HepG2 (cell line): ENCODE measurements around the gene METTL22. TPM values are rescaled to one million over a fixed set of nuclear protein-coding genes. Genes with fewer than 3 reads are reported as not detected.

ENCODE experiments used
- ATF7 ChIP-seq, 2 experiments: fragments of 450-650 bp in 1 of 2; sonication (generic) in 1 of 2; formaldehyde crosslinking in 1 of 2; IDR thresholded peaks; 2 replicates each; pipeline versions ENCODE4 v1.4.0 to v1.6.1; 2016 to 2020; ENCODE audit warnings: antibody characterized with exemption in 1 of 2, mild to moderate bottlenecking in 1 of 2, missing genetic modification reagents in 1 of 2
- CCDC6 ChIP-seq: sonication (generic); formaldehyde crosslinking; IDR thresholded peaks from 2 replicates; pipeline ENCODE4 v1.8.1; 2022; ENCODE audit warnings: mild to moderate bottlenecking, missing genetic modification reagents, moderate library complexity
- ETV6 ChIP-seq: sonication (generic); formaldehyde crosslinking; conservative IDR thresholded peaks from 2 replicates; pipeline ENCODE4 v1.4.0; 2020; ENCODE audit warnings: missing genetic modification reagents
- JARID2 ChIP-seq: sonication (generic); formaldehyde crosslinking; IDR thresholded peaks from 2 replicates; pipeline ENCODE4 v1.8.1; 2023; ENCODE audit warnings: missing genetic modification reagents, inconsistent platforms; ENCODE audit not compliant: insufficient replicate concordance
- KMT2B ChIP-seq: IDR thresholded peaks from 2 replicates; pipeline ENCODE4 v1.6.1; 2016; ENCODE audit warnings: missing genetic modification reagents, missing compliant biosample characterization
- MAFG ChIP-seq: sonication (generic); formaldehyde crosslinking; IDR thresholded peaks from 2 replicates; pipeline ENCODE4 v1.5.1; 2020; ENCODE audit warnings: mild to moderate bottlenecking, missing genetic modification reagents
- MXD4 ChIP-seq: IDR thresholded peaks from 2 replicates; pipeline ENCODE4 v1.6.1; 2016; ENCODE audit warnings: mild to moderate bottlenecking, missing biosample characterization, missing genetic modification reagents
- NCOR1 ChIP-seq: fragments of 200-600 bp; sonication (generic); IDR thresholded peaks from 2 replicates; pipeline ENCODE4 v1.7.0; 2017; ENCODE audit warnings: antibody characterized with exemption, low read length, borderline replicate concordance
- PHF21A ChIP-seq: sonication (generic); formaldehyde crosslinking; IDR thresholded peaks from 2 replicates; pipeline ENCODE4 v1.5.0; 2020; ENCODE audit warnings: mild to moderate bottlenecking, missing genetic modification reagents
- STAG1 ChIP-seq: sonication (generic); formaldehyde crosslinking; IDR thresholded peaks from 2 replicates; pipeline ENCODE4 v1.4.0; 2020; ENCODE audit warnings: missing genetic modification reagents
- STAT5B ChIP-seq: sonication (generic); formaldehyde crosslinking; IDR thresholded peaks from 2 replicates; pipeline ENCODE4 v1.4.0; 2020; ENCODE audit warnings: missing genetic modification reagents
- ZFP1 ChIP-seq: IDR thresholded peaks from 2 replicates; pipeline ENCODE4 v1.6.1; 2016
- ZFP36L1 ChIP-seq: sonication (generic); formaldehyde crosslinking; IDR thresholded peaks from 2 replicates; pipeline ENCODE4 v1.8.0; 2022; ENCODE audit warnings: mild to moderate bottlenecking, missing genetic modification reagents, moderate library complexity
- ZNF101 ChIP-seq: sonication (generic); formaldehyde crosslinking; IDR thresholded peaks from 2 replicates; pipeline ENCODE4 v1.4.0; 2020; ENCODE audit warnings: mild to moderate bottlenecking, low read depth, missing genetic modification reagents, borderline replicate concordance
- ZNF546 ChIP-seq: sonication (generic); formaldehyde crosslinking; conservative IDR thresholded peaks from 2 replicates; pipeline ENCODE4 v1.8.1; 2023; ENCODE audit warnings: mild to moderate bottlenecking, missing genetic modification reagents
- ZNF556 ChIP-seq: sonication (generic); formaldehyde crosslinking; IDR thresholded peaks from 2 replicates; pipeline ENCODE4 v1.4.0; 2020; ENCODE audit warnings: mild to moderate bottlenecking, missing genetic modification reagents, borderline replicate concordance
- ZNF7 ChIP-seq: IDR thresholded peaks from 2 replicates; pipeline ENCODE4 v1.6.1; 2016; ENCODE audit warnings: missing biosample characterization, missing genetic modification reagents
- ZNF891 ChIP-seq: sonication (generic); formaldehyde crosslinking; IDR thresholded peaks from 2 replicates; pipeline ENCODE4 v1.5.0; 2020; ENCODE audit warnings: mild to moderate bottlenecking, missing genetic modification reagents
- polyA plus RNA-seq, 8 experiments: library from polyadenylated mRNA; depleted of rRNA in 3 of 8; stranded (reverse) in 7 of 8; unstranded in 1 of 8; fragments of >200 nt; fragmentation: Illumina TruSeq in 4 of 8; extraction: Trizol in 4 of 8; gene quantifications; 2 replicates each; pipeline versions ENCODE4 v1.2.1 to v1.2.3, GENCODE V29; 2011 to 2016; ENCODE audit warnings: low read depth in 4 of 8, missing spikeins in 1 of 8, mixed read lengths in 1 of 8; ENCODE audit not compliant: insufficient read depth in 1 of 8
- total RNA-seq, 5 experiments: library from RNA; depleted of rRNA; stranded (reverse); fragments of >200 nt; fragmentation: Illumina TruSeq; extraction: Trizol; gene quantifications; 2 replicates each; pipeline ENCODE4 v1.2.3, GENCODE V29; 2016; ENCODE audit warnings: low read depth in 1 of 5
- TF ChIP-seq, protein P1 (sequence below): sonication (generic); formaldehyde crosslinking; IDR thresholded peaks from 2 replicates; pipeline ENCODE4 v1.5.0; 2020; ENCODE audit warnings: mild to moderate bottlenecking, missing genetic modification reagents
- TF ChIP-seq, protein P2 (sequence below): sonication (generic); formaldehyde crosslinking; conservative IDR thresholded peaks from 2 replicates; pipeline ENCODE4 v1.4.0; 2020; ENCODE audit warnings: mild to moderate bottlenecking, missing genetic modification reagents, moderate library complexity
- TF ChIP-seq, protein P3 (sequence below): sonication (generic); formaldehyde crosslinking; IDR thresholded peaks from 2 replicates; pipeline ENCODE4 v1.5.1; 2020; ENCODE audit warnings: mild to moderate bottlenecking, missing genetic modification reagents, moderate library complexity

The METTL22 gene
- total and polyA plus RNA-seq, 2 of the 13 experiments (the other 11 are each of a cell fraction or from before 2014, with no cell fraction given), result 36.2 to 94.8 TPM

DNA sequence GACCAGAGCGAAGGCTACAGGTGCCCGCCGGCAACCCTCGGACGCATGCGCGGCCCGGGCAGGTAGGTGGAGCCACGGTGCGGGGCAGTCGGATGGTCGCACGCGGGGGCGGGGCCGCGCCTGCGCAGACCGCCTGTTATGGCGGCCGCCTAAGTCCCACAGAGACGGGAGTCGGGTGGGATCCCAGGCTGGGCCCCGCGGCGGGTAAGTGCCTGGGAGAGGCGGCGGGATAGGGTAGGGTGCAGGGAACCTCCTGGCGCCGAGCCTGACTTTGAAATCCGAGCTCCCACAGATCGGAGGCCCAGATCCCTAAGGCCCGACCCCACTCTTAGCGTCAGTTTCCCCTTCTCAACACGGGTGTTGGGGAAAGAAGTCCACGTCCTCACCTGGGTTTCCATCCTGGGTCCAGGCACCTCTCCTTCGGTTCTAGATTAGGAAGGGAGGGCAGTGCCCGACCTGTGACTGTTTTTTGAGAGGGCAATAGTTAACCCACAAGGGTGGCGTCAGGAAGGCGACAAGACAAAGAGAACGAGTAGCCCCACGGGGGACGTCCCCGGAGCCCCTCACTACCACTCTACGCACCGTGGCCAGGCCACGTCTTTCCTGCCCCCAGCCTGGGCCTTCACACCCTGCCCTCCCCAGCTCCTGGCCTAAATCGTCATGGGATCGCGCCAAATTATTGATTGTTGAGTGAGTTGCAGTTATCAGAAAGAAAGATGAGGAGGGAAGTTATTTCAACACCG, at the start of gene METTL22 (continued):
- TF ChIP-seq STAT5B (CRISPR knock-in tag), result peak; percentile 92; the same call in 1 of the 2 replicates
- TF ChIP-seq ZNF556 (CRISPR knock-in tag), result no peak
- TF ChIP-seq ZNF101 (CRISPR knock-in tag), result no peak
- no peak for TF ChIP-seq NCOR1
- TF ChIP-seq PHF21A (CRISPR knock-in tag), result no peak
- TF ChIP-seq JARID2 (CRISPR knock-in tag), result peak; percentile 91
- TF ChIP-seq MAFG (CRISPR knock-in tag), result no peak
- peak; percentile 86 for TF ChIP-seq KMT2B (CRISPR knock-in tag)
- TF ChIP-seq CCDC6 (CRISPR knock-in tag), result no peak
- TF ChIP-seq, protein P1, sequence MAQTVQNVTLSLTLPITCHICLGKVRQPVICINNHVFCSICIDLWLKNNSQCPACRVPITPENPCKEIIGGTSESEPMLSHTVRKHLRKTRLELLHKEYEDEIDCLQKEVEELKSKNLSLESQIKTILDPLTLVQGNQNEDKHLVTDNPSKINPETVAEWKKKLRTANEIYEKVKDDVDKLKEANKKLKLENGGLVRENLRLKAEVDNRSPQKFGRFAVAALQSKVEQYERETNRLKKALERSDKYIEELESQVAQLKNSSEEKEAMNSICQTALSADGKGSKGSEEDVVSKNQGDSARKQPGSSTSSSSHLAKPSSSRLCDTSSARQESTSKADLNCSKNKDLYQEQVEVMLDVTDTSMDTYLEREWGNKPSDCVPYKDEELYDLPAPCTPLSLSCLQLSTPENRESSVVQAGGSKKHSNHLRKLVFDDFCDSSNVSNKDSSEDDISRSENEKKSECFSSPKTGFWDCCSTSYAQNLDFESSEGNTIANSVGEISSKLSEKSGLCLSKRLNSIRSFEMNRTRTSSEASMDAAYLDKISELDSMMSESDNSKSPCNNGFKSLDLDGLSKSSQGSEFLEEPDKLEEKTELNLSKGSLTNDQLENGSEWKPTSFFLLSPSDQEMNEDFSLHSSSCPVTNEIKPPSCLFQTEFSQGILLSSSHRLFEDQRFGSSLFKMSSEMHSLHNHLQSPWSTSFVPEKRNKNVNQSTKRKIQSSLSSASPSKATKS (CRISPR knock-in tag), result no peak
- no peak for TF ChIP-seq ZNF546 (CRISPR knock-in tag)
- TF ChIP-seq ZFP1 (CRISPR knock-in tag), result no peak
- peak; percentile 80; the same call in 1 of the 2 replicates for TF ChIP-seq ETV6 (CRISPR knock-in tag)
- peak; percentile 86 for TF ChIP-seq MXD4 (CRISPR knock-in tag)
- no peak for TF ChIP-seq ATF7 (IDR thresholded peaks at IDR 0.05)
- no peak for TF ChIP-seq ATF7 (CRISPR knock-in tag; IDR thresholded peaks at IDR 0.05)
- no peak for TF ChIP-seq ZNF7 (CRISPR knock-in tag)
- TF ChIP-seq ZNF891 (CRISPR knock-in tag), result peak; percentile 98
- TF ChIP-seq, protein P2, sequence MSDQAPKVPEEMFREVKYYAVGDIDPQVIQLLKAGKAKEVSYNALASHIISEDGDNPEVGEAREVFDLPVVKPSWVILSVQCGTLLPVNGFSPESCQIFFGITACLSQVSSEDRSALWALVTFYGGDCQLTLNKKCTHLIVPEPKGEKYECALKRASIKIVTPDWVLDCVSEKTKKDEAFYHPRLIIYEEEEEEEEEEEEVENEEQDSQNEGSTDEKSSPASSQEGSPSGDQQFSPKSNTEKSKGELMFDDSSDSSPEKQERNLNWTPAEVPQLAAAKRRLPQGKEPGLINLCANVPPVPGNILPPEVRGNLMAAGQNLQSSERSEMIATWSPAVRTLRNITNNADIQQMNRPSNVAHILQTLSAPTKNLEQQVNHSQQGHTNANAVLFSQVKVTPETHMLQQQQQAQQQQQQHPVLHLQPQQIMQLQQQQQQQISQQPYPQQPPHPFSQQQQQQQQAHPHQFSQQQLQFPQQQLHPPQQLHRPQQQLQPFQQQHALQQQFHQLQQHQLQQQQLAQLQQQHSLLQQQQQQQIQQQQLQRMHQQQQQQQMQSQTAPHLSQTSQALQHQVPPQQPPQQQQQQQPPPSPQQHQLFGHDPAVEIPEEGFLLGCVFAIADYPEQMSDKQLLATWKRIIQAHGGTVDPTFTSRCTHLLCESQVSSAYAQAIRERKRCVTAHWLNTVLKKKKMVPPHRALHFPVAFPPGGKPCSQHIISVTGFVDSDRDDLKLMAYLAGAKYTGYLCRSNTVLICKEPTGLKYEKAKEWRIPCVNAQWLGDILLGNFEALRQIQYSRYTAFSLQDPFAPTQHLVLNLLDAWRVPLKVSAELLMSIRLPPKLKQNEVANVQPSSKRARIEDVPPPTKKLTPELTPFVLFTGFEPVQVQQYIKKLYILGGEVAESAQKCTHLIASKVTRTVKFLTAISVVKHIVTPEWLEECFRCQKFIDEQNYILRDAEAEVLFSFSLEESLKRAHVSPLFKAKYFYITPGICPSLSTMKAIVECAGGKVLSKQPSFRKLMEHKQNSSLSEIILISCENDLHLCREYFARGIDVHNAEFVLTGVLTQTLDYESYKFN (CRISPR knock-in tag), result no peak; the same call in 1 of the 2 replicates
- TF ChIP-seq ZFP36L1 (CRISPR knock-in tag), result no peak
- no peak for TF ChIP-seq STAG1 (CRISPR knock-in tag)
- TF ChIP-seq, protein P3, sequence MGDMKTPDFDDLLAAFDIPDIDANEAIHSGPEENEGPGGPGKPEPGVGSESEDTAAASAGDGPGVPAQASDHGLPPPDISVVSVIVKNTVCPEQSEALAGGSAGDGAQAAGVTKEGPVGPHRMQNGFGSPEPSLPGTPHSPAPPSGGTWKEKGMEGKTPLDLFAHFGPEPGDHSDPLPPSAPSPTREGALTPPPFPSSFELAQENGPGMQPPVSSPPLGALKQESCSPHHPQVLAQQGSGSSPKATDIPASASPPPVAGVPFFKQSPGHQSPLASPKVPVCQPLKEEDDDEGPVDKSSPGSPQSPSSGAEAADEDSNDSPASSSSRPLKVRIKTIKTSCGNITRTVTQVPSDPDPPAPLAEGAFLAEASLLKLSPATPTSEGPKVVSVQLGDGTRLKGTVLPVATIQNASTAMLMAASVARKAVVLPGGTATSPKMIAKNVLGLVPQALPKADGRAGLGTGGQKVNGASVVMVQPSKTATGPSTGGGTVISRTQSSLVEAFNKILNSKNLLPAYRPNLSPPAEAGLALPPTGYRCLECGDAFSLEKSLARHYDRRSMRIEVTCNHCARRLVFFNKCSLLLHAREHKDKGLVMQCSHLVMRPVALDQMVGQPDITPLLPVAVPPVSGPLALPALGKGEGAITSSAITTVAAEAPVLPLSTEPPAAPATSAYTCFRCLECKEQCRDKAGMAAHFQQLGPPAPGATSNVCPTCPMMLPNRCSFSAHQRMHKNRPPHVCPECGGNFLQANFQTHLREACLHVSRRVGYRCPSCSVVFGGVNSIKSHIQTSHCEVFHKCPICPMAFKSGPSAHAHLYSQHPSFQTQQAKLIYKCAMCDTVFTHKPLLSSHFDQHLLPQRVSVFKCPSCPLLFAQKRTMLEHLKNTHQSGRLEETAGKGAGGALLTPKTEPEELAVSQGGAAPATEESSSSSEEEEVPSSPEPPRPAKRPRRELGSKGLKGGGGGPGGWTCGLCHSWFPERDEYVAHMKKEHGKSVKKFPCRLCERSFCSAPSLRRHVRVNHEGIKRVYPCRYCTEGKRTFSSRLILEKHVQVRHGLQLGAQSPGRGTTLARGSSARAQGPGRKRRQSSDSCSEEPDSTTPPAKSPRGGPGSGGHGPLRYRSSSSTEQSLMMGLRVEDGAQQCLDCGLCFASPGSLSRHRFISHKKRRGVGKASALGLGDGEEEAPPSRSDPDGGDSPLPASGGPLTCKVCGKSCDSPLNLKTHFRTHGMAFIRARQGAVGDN, result peak; percentile 87
